B cell (primary cell): ENCODE data around the gene STAP1.

ENCODE experiments used
- EZH2 ChIP-seq: IDR thresholded peaks from 2 replicates; pipeline ENCODE4 v1.6.1; 2012; ENCODE audit warnings: borderline replicate concordance, low read depth, mild to moderate bottlenecking, moderate library complexity, low read length; ENCODE audit not compliant: insufficient read depth, poor library complexity, severe bottlenecking
- TF ChIP-seq, protein P1 (sequence below): fragments of 200-600 bp; IDR thresholded peaks from one replicate; pipeline ENCODE4 v1.8.0; 2022; ENCODE audit warnings: antibody characterized with exemption, mild to moderate bottlenecking

DNA sequence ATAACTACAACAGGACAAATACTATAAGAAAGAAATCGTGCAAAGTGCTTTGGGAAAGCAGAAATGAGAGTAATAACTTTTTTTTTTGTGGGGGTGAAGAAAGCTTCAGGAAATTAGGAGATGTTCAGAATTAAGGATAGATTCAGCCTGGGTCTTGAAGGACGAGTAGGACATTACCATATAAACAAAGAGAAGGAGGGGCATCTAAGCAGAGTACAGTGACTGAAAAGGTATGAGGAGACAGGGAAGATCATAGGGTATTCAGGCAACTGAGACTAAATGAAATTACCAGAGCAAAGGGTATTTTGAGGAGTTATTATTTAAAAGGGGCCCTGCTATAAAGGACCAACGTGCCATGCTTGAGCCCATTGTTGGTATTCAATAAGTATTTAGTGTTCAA lies 3.1 kb upstream of the STAP1 start:
- TF ChIP-seq, protein P1, sequence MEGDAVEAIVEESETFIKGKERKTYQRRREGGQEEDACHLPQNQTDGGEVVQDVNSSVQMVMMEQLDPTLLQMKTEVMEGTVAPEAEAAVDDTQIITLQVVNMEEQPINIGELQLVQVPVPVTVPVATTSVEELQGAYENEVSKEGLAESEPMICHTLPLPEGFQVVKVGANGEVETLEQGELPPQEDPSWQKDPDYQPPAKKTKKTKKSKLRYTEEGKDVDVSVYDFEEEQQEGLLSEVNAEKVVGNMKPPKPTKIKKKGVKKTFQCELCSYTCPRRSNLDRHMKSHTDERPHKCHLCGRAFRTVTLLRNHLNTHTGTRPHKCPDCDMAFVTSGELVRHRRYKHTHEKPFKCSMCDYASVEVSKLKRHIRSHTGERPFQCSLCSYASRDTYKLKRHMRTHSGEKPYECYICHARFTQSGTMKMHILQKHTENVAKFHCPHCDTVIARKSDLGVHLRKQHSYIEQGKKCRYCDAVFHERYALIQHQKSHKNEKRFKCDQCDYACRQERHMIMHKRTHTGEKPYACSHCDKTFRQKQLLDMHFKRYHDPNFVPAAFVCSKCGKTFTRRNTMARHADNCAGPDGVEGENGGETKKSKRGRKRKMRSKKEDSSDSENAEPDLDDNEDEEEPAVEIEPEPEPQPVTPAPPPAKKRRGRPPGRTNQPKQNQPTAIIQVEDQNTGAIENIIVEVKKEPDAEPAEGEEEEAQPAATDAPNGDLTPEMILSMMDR = no peak
- TF ChIP-seq EZH2 = no peak
